Trophoblast cell (in vitro differentiated cells and primary cell): ENCODE results near the gene GSG1L.

Source experiments
- DNase-seq, 2 donors: peaks; one replicate each; pipeline ENCODE4 v3.0.0-alpha.2; 2016
- H2AFZ ChIP-seq: 2 replicates; pipeline ENCODE4 v1.6.1; 2013; ENCODE audit warnings: low read length, moderate library complexity, mild to moderate bottlenecking; ENCODE audit not compliant: insufficient read depth, poor library complexity
- H2AK5ac ChIP-seq: 2 replicates; pipeline ENCODE4 v1.6.1; 2013; ENCODE audit warnings: mild to moderate bottlenecking, low read length
- H2BK120ac ChIP-seq: 2 replicates; pipeline ENCODE4 v1.6.1; 2013; ENCODE audit warnings: low read length, mild to moderate bottlenecking, moderate library complexity; ENCODE audit not compliant: insufficient read depth, poor library complexity
- H2BK12ac ChIP-seq: 2 replicates; pipeline ENCODE4 v1.6.1; 2013; ENCODE audit warnings: mild to moderate bottlenecking, low read length, moderate library complexity
- H2BK5ac ChIP-seq: 2 replicates; pipeline ENCODE4 v1.6.1; 2013; ENCODE audit warnings: low read length, low read depth, moderate library complexity, mild to moderate bottlenecking; ENCODE audit not compliant: poor library complexity
- H3K14ac ChIP-seq: 2 replicates; pipeline ENCODE4 v1.6.1; 2013; ENCODE audit warnings: mild to moderate bottlenecking, low read length
- H3K18ac ChIP-seq: 2 replicates; pipeline ENCODE4 v1.6.1; 2013; ENCODE audit warnings: mild to moderate bottlenecking, low read length
- H3K23ac ChIP-seq: 2 replicates; pipeline ENCODE4 v1.6.1; 2013; ENCODE audit warnings: low read length
- H3K27ac ChIP-seq: 2 replicates; pipeline ENCODE4 v1.5.1; 2013; ENCODE audit warnings: low read depth, mild to moderate bottlenecking, inconsistent platforms, low read length, moderate library complexity
- H3K27me3 ChIP-seq: 2 replicates; pipeline ENCODE4 v1.6.1; 2013; ENCODE audit warnings: inconsistent platforms, mild to moderate bottlenecking, low read length, moderate library complexity; ENCODE audit not compliant: insufficient read depth
- H3K36me3 ChIP-seq, 2 experiments: 1 replicate in 1 of 2; 2 replicates in 1 of 2; pipeline ENCODE4 v1.6.1; 2013; ENCODE audit warnings: low read length in 2 of 2, mild to moderate bottlenecking in 2 of 2, moderate library complexity in 1 of 2; ENCODE audit not compliant: insufficient read depth in 2 of 2, control insufficient read depth in 1 of 2
- H3K4ac ChIP-seq: 2 replicates; pipeline ENCODE4 v1.6.1; 2013; ENCODE audit warnings: low read depth, mild to moderate bottlenecking, low read length, moderate library complexity
- H3K4me1 ChIP-seq, 2 experiments: 1 replicate in 1 of 2; 2 replicates in 1 of 2; pipeline ENCODE4 v1.6.1; 2013; ENCODE audit warnings: low read length in 2 of 2, mild to moderate bottlenecking in 2 of 2, moderate library complexity in 1 of 2; ENCODE audit not compliant: insufficient read depth in 2 of 2, control insufficient read depth in 1 of 2
- H3K4me2 ChIP-seq: 2 replicates; pipeline ENCODE4 v1.6.1; 2013; ENCODE audit warnings: inconsistent platforms, mild to moderate bottlenecking, low read length, moderate library complexity
- H3K4me3 ChIP-seq: 2 replicates; pipeline ENCODE4 v1.5.1; 2013; ENCODE audit warnings: mild to moderate bottlenecking, low read depth, low read length, inconsistent platforms
- H3K79me1 ChIP-seq: one replicate; pipeline ENCODE4 v1.6.1; 2013; ENCODE audit warnings: low read length
- H3K79me2 ChIP-seq: 2 replicates; pipeline ENCODE4 v1.6.1; 2013; ENCODE audit warnings: low read length, mild to moderate bottlenecking; ENCODE audit not compliant: control insufficient read depth, insufficient read depth, poor library complexity
- H3K9ac ChIP-seq: 2 replicates; pipeline ENCODE4 v1.6.1; 2013; ENCODE audit warnings: mild to moderate bottlenecking, low read length
- H3K9me3 ChIP-seq: 2 replicates; pipeline ENCODE4 v1.6.1; 2013; ENCODE audit warnings: low read depth, mild to moderate bottlenecking, control low read depth, inconsistent platforms, low read length; ENCODE audit not compliant: insufficient read depth
- H4K12ac ChIP-seq: 2 replicates; pipeline ENCODE4 v1.6.1; 2013; ENCODE audit warnings: low read depth, mild to moderate bottlenecking, low read length, moderate library complexity
- H4K8ac ChIP-seq: 2 replicates; pipeline ENCODE4 v1.6.1; 2013; ENCODE audit warnings: low read depth, mild to moderate bottlenecking, low read length, moderate library complexity
- H4K91ac ChIP-seq: one replicate; pipeline ENCODE4 v1.6.1; 2013; ENCODE audit warnings: low read depth, mild to moderate bottlenecking, low read length, moderate library complexity
- WGBS: extraction: QIAGEN DNeasy Blood & Tissue Kit; methylation state at CpG from one replicate; pipeline ENCODE4 v1.1.7; 2013; ENCODE audit warnings: missing lambda C conversion rate; ENCODE audit not compliant: insufficient read length, insufficient coverage; ENCODE audit errors: extremely low coverage; 5-methylcytosine and 5-hydroxymethylcytosine counted together

GSG1L gene

GRCh38 chr16:27828671-27829070 is 234.8 kb downstream of the GSG1L start:
- no peak overlapping the region for H2BK12ac ChIP-seq

GRCh38 chr16:27827765-27828164 is 235.7 kb downstream of the GSG1L start:
- no peak overlapping the region for H3K14ac ChIP-seq

More at GRCh38 chr16:27828671-27829070, 234.8 kb downstream of the GSG1L start:
- H3K27ac ChIP-seq = no peak overlapping the region
- no peak overlapping the region for H2AFZ ChIP-seq
- H3K4me2 ChIP-seq = no peak overlapping the region
- H3K23ac ChIP-seq = no peak overlapping the region
- no peaks in the 10 kb centered on the region for H3K79me1 ChIP-seq
- H3K9ac ChIP-seq = no peak overlapping the region
- H4K91ac ChIP-seq = no peak overlapping the region
- H3K14ac ChIP-seq = no peak overlapping the region
- no CpG with 5 or more reads among the region's 12 CpGs for WGBS
- H3K4me3 ChIP-seq = no peak overlapping the region
- no peak overlapping the region for H4K8ac ChIP-seq
- H3K4me1 ChIP-seq = no peaks in the 10 kb centered on the region
- DNase-seq = no peak
- no peaks in the 10 kb centered on the region for H3K36me3 ChIP-seq
- H3K4ac ChIP-seq = no peak overlapping the region
- no peak overlapping the region for H2AK5ac ChIP-seq
- no peak overlapping the region for H2BK5ac ChIP-seq
- no peaks in the 10 kb centered on the region for H3K27me3 ChIP-seq
- H3K9me3 ChIP-seq = peaks cover 8% of the 10 kb centered on the region
- H3K18ac ChIP-seq = no peak overlapping the region
- no peak overlapping the region for H4K12ac ChIP-seq
- no peak overlapping the region for H2BK120ac ChIP-seq
- H3K79me2 ChIP-seq = no peaks in the 10 kb centered on the region

GRCh38 chr16:27826893-27827289 is 236.6 kb downstream of the GSG1L start:
- H3K14ac ChIP-seq = no peak overlapping the region
- no peaks in the 10 kb centered on the region for H3K27me3 ChIP-seq
- H2BK5ac ChIP-seq = no peak overlapping the region
- no peak for DNase-seq
- no peak overlapping the region for H3K9ac ChIP-seq
- WGBS = no CpG with 5 or more reads among the region's 2 CpGs
- peaks cover 8% of the 10 kb centered on the region for H3K9me3 ChIP-seq
- H4K12ac ChIP-seq = no peak overlapping the region
- H2AFZ ChIP-seq = no peak overlapping the region
- H3K79me1 ChIP-seq = no peaks in the 10 kb centered on the region
- H3K23ac ChIP-seq = no peak overlapping the region
- no peak overlapping the region for H3K27ac ChIP-seq
- H3K4me1 ChIP-seq = no peaks in the 10 kb centered on the region
- no peaks in the 10 kb centered on the region for H3K79me2 ChIP-seq
- no peak overlapping the region for H3K18ac ChIP-seq
- H2BK12ac ChIP-seq = no peak overlapping the region
- H4K8ac ChIP-seq = no peak overlapping the region
- no peak overlapping the region for H3K4ac ChIP-seq
- no peak overlapping the region for H2BK120ac ChIP-seq
- no peaks in the 10 kb centered on the region for H3K36me3 ChIP-seq
- H4K91ac ChIP-seq = no peak overlapping the region
- no peak overlapping the region for H3K4me2 ChIP-seq
- no peak overlapping the region for H2AK5ac ChIP-seq
- H3K4me3 ChIP-seq = no peak overlapping the region

More at GRCh38 chr16:27827765-27828164, 235.7 kb downstream of the GSG1L start:
- Histone ChIP-seq H2AFZ (no peak overlapping the region), H3K4me1 (no peaks in the 10 kb centered on the region), H3K79me2 (no peaks in the 10 kb centered on the region), H3K4ac (no peak overlapping the region), H2BK120ac (no peak overlapping the region), H4K12ac (no peak overlapping the region), H2BK12ac (no peak overlapping the region), H2BK5ac (no peak overlapping the region), H3K36me3 (no peaks in the 10 kb centered on the region), H3K4me3 (no peak overlapping the region), H3K79me1 (no peaks in the 10 kb centered on the region), H3K27ac (no peak overlapping the region), H3K4me2 (no peak overlapping the region), H2AK5ac (no peak overlapping the region), H3K9me3 (peaks cover 8% of the 10 kb centered on the region), H3K9ac (no peak overlapping the region), H3K18ac (no peak overlapping the region), H3K23ac (no peak overlapping the region), H4K8ac (no peak overlapping the region), H4K91ac (no peak overlapping the region), H3K27me3 (no peaks in the 10 kb centered on the region)
- no peak for DNase-seq
- no CpG with 5 or more reads among the region's 3 CpGs for WGBS

DNA sequence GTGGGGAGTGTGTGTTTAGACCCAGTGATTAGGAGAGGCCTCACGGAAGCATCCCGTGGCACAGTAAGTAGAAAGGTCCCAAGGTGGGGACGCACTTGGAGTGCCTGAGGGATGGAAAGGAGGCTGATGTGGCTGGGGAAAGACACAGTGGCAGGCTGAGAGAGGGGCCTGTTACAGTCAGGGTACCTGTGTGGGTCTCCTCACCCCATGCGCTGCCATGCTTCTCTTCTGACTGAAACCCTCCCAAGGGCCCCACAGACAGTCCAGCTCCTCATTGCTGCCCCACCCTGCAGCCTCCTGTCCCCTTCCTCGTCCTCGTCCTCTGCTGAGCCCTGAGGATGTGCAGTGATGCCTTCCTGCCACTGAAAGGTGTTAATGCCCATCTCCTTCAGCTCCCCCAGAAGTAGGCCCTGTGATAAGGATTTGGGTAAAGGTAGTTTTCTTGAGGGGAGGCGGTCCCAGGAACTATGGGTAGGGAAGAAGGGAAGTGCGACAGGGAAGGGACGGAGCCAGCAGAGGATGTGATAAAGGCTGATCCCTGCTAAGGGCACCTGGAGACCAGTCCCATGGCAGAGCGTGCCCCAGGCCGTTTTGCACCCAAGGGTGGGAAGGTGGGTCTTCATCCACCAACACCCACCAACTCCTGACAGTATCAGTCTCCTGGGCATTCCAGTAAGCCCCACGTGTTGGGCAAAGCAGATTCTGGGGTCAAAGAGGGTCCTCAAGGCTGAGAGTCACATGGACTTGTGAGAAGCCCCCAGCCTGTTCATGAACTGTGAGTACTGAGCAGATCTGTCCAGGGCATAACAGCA is 237.2 kb downstream of the GSG1L start:
- Histone ChIP-seq H3K18ac (no peak overlapping the region), H3K36me3 (no peaks in the 10 kb centered on the region), H3K79me2 (no peaks in the 10 kb centered on the region), H3K9me3 (peaks cover 8% of the 10 kb centered on the region), H3K9ac (no peak overlapping the region), H2BK12ac (no peak overlapping the region), H2AFZ (no peak overlapping the region), H2AK5ac (no peak overlapping the region), H3K27me3 (no peaks in the 10 kb centered on the region), H4K12ac (no peak overlapping the region), H3K4me3 (no peak overlapping the region), H4K91ac (no peak overlapping the region), H2BK5ac (no peak overlapping the region), H3K79me1 (no peaks in the 10 kb centered on the region), H3K14ac (no peak overlapping the region), H3K4ac (no peak overlapping the region), H3K4me1 (no peaks in the 10 kb centered on the region), H3K23ac (no peak overlapping the region), H3K27ac (no peak overlapping the region), H2BK120ac (no peak overlapping the region), H3K4me2 (no peak overlapping the region), H4K8ac (no peak overlapping the region)
- DNase-seq = no peak
- no CpG with 5 or more reads among the region's 12 CpGs for WGBS
